ENCODE data around the gene NFATC4.
"Not testable (repeated sequence)": the region's sequence is repeated elsewhere in the genome, so short reads cannot be mapped to it uniquely, and the experiment has no call there.

NFATC4 gene

DNA sequence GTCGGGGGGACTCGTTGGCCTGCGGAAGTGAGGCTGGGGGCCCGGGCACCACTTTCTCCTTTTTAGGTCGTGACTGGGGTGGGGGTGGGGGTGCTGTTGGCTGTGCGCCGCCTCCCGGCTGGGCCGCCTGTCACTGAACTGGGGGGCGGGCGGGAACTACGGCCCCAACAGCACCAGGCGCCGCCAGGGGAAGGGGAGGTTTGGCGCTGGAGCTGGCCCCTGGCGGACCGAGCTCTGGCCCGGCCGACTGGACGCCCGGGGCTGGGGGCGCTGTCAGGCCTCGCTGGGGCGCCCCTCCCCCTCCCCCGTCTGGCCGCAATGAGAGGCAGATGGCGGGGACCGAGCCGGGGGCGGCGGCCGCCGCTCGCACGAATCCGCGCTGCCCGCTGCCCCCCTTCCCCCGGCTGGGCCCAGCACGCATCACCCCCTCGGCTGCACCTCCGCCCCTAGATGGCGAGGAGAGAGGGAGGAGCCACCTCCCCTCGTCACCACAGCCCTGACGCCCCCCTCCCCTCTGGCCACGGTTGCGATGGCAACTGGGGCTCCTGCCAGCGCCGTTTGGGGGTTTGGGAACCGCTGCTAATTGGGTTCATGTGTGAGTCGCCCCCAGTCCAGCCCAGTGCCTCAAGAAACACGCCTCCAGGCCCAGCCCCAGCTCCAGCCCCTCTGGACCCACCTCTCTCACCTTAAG lies 723 bp downstream of the NFATC4 start:
- no peak for DNase-seq

DNA sequence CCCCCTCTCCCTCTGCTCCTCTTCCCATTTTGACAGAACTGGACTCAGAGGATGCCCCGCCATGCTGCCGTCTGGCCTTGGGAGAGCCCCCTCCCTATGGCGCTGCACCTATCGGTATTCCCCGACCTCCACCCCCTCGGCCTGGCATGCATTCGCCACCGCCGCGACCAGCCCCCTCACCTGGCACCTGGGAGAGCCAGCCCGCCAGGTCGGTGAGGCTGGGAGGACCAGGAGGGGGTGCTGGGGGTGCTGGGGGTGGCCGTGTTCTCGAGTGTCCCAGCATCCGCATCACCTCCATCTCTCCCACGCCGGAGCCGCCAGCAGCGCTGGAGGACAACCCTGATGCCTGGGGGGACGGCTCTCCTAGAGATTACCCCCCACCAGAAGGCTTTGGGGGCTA lies 1.5 kb downstream of the NFATC4 start:
- DNase-seq = no peak

DNA sequence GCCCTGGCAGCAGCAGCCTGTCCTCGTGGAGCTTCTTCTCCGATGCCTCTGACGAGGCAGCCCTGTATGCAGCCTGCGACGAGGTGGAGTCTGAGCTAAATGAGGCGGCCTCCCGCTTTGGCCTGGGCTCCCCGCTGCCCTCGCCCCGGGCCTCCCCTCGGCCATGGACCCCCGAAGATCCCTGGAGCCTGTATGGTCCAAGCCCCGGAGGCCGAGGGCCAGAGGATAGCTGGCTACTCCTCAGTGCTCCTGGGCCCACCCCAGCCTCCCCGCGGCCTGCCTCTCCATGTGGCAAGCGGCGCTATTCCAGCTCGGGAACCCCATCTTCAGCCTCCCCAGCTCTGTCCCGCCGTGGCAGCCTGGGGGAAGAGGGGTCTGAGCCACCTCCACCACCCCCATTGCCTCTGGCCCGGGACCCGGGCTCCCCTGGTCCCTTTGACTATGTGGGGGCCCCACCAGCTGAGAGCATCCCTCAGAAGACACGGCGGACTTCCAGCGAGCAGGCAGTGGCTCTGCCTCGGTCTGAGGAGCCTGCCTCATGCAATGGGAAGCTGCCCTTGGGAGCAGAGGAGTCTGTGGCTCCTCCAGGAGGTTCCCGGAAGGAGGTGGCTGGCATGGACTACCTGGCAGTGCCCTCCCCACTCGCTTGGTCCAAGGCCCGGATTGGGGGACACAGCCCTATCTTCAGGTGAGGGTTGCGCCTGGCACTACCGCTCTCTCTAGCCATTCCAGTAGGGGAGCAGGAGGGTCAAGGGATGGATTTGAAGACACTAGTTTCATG lies 2.1 kb downstream of the NFATC4 start:
- DNase-seq = no peak

DNA sequence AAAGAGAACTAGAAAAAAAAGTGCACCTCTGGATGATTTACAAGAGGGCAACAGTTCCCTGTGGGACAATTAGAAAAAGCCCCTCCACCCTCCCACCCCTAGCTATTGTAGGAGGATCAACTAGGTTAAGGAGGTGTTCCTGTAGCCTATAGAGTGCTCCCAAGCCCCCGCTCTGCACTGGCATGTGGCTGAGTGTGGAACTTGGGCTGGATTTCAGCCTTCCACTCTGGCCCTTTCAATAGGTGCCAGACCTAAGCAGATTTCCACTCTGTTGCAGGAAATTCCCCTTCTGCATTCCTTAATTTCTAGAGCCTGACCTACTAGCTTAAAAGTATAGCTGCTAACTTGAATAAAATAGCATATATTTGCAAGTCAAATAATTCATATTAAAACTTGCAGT lies 2.8 kb downstream of the NFATC4 start:
- DNase-seq = no peak

DNA sequence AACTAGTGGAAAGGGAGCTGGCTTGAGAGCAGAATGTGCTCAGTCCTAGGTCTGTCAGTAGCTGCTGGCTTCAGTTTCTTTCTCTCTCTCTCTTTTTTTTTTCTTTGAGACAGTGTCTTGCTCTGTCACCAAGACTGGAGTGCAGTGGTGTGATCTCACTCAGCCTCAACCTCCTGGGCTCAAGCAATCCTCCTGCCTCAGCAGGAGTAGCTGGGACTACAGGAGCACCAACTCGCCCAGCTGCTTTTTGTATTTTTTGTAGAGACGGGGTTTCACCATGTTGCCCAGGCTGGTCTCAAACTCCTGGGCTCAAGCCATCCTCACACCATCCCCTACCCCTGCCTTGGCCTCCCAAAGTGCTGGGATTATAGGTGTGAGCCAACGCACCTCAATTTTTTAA lies 3.6 kb downstream of the NFATC4 start:
- DNase-seq = not testable (repeated sequence)

DNA sequence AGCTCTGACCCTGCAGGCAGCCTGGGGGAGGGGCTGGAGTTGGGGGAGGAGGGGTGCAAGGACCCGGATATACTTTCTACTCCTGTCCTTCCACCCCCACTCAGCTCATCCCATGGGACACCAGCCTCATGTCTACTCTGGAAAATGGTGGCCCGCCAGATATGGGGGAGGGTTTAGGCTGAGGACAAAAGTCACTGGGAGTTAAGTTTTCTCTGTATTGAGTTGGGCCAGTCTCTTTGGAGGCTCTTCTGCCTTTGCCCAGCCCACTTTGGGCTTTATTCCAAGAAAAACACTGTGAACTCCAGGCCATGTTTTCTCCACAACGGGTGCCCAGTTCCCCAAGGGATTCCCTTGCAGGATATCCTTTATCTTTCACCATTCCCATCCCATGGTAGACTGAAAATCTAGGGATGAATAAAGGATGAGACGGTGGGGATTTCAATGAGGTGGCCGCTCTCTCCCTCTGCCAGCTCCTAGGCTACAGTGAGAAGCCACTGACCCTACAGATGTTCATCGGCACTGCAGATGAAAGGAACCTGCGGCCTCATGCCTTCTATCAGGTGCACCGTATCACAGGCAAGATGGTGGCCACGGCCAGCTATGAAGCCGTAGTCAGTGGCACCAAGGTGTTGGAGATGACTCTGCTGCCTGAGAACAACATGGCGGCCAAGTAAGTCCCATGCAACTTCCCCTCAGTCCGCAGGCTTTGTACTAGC lies 4.9 kb downstream of the NFATC4 start:
- DNase-seq = no peak

DNA sequence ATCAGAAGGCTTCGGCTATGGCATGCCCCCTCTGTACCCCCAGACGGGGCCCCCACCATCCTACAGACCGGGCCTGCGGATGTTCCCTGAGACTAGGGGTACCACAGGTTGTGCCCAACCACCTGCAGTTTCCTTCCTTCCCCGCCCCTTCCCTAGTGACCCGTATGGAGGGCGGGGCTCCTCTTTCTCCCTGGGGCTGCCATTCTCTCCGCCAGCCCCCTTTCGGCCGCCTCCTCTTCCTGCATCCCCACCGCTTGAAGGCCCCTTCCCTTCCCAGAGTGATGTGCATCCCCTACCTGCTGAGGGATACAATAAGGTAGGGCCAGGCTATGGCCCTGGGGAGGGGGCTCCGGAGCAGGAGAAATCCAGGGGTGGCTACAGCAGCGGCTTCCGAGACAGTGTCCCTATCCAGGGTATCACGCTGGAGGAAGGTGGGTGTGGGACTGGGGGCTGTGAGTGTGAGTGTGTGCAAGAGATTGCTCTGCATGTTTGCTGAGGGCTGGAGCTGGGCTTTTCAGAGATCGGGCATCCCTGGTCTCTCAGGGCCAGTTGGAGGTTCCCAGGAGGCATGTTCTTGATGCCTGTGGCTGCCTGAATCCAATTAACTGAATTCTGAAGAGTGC lies 8.6 kb downstream of the NFATC4 start:
- DNase-seq = no peak

DNA sequence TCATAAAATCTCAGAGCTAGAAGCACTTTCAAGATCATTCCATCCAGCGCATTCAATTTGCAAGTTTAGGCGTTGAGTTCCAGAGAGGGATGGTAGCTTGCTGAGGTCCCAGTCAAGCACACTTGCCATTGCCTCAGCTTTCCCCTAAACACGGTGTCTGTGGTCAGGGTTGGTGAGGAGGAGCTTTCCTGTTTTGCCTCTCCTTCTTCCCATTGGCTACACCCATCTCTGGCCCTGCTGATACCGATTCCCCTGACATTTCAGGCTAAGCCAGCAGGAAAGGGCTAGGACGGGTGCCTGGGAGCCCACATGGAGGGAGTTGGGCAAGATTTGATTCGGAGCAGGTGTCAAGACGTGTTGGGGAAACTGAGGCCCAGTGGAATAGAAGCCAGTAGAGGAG lies 9.1 kb downstream of the NFATC4 start:
- DNase-seq = no peak

DNA sequence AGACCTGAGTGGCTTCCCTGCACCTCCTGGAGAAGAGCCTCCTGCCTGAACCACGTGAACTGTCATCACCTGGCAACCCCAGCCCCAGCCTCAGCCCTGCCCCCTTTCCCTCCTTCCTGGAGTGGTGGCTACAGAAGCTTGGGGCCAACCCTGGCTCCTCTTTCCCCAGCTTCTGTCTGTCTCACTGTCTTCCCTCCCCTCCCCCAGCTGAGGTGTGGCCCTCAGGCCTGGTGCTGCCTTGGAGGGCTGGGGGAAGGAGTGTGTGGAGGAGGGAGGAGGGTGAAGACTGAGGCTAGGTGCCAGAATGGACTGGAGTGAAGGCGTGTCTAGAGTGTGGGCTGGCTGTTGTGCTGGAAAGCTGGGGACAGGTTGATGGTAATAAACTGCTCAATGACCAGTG lies 9.7 kb downstream of the NFATC4 start:
- DNase-seq = no peak

DNA sequence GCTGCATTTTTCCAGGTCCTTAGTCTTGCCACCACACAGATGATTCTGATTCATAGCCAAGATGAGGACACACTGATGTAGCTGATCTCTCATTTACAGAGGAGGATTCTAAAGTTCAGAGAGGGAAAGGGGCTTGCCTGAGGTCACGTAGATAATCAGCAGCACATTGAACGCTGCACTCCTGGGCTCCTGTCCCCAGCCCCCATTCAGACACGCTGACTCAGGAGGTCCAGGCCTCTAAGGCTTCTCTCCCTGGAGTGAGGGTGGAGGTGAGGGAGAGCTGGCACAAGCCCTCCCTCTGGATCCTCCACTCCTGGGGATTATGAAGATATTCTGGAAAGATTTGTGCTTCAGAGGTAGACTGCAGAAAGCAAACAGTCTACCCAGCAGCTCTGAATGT lies 10.3 kb downstream of the NFATC4 start:
- no peak for DNase-seq

DNA sequence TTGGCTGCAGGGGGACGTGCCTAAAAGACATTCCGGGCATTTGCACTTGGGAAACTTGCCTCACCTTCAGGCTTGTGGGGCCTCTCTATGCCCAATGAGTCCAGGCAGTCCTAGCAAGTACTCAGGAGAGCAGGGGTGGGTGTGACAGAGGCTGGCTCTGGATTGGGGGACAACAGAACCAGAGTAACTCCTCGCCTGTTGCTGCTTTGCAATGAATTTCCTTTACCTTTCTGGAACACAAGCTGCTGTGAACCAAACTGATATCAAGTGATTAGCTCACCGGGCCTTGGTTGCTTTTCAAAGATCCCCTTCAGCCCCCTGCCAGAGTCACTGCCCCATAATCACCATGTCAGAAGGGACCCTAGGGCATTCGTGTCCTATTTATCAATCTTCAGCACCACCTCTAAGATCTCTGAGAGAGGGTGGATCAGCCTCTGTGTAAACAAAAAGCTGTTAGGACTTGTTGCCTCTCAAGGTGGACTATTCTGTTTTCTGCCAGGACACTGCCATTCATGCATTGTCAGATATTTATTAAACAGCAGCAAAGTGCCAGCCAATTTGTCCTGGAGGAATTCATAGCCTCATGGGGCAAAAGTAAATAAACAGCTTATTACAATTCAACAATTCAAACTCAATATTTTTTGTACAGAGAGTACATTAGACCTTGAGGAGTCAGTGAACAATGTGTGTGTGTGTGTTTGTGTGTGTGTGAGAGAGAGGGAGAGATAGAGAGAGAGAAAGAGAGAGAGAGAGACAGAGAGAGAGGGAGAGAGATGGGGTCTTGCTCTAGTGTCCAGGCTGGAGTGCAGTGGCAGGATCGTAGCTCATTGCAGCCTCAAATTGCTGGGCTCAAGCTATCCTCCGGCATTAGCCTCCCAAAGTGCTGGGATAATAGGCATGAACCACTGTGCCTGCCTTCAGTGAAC lies 11.3 kb downstream of the NFATC4 start:
- no peak for DNase-seq

DNA sequence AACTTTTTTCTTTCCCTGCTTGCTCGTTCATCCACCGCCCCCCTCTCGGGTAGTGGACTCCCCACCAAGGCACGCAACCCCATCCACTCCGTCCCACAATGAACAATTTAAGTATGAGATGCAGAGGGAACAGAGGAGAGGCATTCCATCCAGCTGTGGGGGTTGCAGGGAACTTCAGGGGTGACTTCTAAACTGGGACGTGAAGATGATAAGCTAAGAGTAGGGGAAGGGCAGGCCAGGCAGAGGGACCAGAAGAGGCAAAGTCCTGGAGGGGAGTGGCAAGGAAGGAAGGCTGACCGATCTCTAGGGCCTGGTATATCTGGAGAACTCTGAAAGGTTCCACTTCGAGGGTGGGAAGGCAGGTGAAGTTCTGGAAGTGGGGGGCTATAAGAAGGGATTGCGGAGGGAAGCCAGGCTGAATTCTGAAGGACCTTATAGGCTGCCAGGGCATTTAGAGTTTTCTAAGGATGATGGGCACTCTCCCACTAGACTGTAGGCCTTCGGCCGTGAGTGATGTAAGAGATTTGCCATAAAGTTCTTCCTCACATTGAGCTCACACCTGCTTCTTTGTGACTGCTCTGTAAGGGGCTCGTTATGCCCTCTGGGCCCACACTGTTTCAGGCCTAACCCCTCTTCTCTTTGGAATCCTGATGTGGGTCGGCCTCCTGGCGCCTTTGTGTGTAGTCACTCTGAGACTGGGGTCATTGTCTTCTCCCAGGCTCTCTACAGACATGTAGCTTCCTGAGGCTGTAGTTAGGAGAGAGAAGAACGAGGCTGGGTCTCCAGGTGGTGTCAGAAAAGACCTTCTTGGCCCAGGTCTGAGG lies 12.1 kb downstream of the NFATC4 start:
- no peak for DNase-seq

DNA sequence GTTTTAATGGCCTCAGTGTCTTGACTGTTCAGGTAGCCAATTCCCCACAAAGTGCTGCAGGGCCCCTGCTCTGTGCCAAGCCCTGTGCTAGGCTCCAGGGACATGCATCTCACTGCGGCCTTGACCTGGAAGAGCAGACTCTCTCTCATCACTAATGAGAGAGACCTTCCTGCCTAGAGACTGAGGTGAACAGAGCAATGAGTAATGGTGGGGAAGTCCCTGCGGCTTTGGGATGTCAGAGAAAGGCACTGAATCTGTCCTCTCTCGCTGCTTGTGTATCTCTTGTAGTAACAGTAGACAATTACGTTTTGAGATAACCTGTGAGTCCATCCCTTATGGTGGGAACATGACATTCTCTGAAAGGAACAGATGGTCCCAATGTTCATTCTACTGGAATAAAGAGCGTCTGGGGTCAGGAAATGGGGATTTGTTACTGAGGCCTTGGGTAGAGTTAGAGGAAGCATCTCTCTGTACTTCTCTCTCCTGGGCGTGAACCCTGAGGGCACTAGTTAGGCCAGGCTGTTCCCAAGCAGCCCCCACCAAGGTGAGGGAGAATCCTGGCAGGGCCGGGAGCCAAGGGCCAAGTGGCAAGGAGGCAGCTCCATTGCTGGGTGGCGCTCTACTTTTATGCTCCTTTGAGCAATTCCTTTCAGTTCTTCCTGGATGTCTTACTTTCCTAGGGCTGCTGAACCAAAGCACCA lies 13.5 kb downstream of the NFATC4 start:
- no peak for DNase-seq

DNA sequence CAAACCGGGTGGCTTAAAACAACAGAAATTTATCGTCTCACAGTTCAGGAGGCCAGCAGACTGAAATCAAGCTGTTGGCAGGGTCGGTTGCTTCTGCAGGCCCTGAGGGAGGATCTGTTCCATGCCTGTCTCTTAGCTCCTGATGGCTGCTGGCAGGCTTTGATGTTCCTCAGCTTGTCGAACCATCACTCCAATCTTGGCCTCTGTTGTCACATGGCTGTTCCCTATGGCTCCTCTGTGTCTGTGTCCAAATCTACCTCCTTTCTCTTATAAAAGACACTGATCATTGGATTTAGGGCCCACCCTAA lies 14.0 kb downstream of the NFATC4 start:
- no peak for DNase-seq

DNA sequence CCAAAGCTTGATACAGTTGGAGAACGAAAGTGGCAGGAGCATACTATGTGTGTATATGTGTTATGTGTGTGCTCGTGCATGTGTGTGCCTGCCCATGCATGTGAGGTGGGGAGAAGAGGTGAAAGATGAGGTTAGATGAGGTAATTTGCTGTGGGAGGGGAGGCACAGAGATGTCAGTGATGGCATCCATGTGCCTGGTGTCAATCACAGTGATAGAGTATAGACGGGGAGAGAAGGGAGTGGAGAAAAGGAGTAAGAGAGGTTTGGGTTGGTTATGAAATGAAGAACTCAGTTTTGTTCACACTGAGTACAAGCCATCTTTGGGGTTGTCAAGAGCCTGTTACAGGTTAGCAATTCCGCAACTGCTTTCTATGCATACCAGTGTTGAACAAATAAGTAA lies 16.2 kb downstream of the NFATC4 start:
- no peak for DNase-seq

DNA sequence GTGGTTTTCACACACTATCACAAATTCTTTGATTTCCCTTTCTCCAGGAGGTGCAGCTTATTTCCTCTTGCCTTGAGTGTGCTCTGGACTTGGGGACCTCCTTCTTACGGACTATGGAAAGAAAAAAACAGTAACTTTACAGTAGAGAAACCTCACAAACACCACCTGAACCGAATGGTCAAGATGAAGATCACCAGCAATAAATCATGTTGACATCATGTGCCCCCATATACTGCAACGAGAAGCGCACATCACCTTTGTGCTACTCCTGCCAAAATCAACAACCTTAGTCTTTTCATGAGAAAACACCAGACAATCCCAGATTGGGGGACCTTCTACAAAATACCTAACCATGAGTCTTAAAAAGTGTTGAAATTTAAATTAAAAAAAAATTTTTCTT lies 17.5 kb downstream of the NFATC4 start:
- no peak for DNase-seq

DNA sequence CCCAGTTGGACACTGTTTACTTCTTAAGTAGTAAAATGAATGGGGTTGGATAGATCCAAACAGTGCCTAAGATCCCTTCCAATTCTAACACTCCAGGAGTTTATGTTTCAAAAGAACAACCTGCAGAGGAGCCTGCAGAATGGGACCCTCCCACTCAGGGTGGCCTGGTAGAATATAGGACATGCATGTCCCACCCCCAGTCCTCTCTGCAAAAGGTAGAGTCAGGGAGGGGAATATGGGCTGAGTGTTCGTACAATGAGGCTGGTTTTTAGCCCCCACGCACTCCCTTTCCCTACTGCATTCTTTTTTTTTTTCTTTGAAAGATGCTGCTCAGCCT lies 19.0 kb downstream of the NFATC4 start:
- no peak for DNase-seq

DNA sequence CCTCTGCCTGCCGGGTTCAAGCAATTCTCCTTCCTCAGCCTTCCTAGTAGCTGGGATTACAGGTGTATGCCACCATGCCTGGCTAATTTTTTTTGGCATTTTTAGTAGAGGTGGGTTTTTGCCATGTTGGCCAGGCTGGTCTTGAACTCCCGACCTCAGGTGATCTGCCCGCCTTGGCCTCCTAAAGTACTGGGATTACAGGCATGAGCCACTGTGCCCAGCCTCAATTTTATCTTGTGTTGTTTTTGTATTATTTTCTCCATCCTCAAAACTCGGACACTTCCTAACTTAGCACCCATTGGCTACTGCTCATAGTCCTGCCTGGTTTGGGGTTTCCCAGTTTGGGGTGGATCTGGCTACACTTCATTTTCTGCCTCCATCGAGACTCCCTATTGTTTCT lies 19.6 kb downstream of the NFATC4 start:
- DNase-seq = not testable (repeated sequence)

DNA sequence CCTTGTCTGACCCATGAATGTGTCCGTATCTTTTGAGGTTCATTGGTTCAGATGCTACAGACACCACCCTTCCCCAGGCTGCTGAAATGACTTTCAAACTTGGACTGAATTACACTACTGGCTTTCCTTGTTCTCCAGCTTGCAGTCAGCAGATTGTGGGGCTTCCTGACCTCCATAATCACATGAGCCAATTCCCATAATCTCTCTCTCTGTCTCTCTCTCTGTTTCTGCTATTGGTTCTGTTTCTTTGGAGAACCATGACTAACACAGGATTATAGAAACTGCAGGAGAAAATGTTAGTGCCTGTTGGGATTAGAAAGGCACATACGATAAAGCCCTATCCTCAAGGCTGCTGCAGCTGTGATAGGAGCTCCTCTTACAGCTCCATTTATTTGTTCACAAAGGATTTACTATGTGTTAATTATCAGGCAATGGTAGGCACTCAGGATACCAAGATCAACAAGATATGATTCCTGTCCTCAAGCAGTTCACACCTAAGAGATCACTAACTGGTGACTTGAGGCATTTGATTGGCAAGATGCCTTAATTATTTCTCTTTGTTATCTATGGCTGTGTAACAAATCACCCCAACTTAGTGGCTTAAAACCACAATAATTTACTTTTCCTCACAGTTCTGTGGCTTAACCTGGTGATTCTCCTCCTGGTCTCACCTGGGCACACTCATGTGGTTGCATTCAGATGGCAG lies 20.6 kb downstream of the NFATC4 start:
- no peak for DNase-seq

DNA sequence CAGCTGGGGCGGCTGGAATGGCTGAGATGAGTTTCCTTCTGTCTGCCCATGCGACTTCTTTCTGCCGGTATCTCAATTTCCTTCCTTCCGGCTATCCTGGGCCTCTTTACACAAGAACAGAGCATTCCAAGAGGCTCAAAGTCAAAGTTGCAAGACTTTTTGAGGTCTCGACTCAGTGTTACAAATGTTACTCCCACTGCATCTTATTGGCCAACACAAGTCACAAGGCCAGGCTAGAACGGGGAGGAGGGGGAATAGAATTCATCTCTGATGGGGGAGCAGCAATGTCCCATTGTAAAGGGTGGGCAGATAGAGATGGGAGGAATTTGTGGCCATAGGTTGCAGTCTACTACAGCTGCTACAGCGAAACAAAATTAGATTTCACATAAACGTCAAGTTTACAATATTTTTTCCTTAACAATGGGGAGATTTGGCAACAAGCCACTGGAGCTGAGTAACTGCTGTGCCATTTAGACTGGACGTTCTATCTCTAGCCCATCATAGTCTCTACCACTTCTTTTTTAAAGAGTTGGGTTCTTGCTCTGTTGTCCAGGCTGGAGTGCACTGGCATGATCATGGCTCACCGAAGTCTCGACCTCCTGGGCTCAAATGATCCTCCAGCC lies 21.4 kb downstream of the NFATC4 start:
- no peak for DNase-seq

Data from NCI-H1048 (cell line).